ENCODE measurements around the gene SELENOS.

The SELENOS gene

DNA sequence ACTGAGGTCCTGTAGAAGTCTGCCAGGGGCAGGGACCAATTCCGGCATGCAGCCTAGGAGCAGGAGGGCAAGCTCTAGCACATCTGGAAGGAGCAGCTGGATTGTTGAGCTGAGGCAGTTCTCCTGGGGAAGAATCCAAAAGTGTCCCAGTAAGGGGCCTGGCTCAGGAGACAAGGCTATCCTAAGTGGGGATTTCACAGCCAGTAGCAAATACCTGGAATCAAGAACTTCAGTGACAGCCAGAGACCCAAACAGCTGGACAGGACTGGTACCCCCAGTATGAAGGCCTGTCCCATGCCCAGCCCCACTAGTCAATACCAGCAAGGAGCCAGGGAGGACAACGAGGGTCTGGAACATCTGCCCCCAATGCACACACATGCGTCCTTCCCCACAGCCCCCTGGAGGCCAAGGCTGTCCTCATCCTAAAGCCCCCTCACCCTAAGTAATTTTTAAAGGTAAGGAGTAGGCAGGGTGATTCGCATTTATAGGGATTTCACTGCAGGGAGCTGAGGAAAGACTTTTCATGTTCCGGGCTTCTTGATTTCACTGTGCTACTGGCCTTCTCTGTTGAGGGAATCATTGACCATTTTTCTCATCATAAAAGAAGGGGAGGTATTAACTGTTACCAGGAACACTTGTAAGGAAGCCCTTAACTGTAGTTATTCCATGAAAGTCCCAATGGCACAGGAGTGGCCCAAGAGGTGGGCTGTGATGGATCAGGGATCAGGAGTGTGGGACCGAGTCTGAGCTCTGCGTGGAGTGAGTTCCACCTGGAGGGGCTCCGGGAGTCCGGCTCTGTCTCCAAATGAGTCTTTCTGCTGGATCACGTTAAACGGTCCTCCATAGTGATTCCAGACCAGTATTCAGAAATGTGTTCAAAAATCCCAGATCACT is 22.9 kb downstream of the SELENOS start:
- Histone ChIP-seq H3K4me3 (ENCODE audit: low read depth, low read length) (no peak overlapping the region), H3K27ac (no peak overlapping the region), H3K9me3 (ENCODE audit: severe bottlenecking) (no peaks in the 10 kb centered on the region), H3K36me3 (peaks cover 2% of the 10 kb centered on the region; the same call in 1 of the 2 replicates), H3K27me3 (ENCODE audit: insufficient read depth, low read depth, severe bottlenecking) (no peaks in the 10 kb centered on the region)
- TF ChIP-seq, protein P1, sequence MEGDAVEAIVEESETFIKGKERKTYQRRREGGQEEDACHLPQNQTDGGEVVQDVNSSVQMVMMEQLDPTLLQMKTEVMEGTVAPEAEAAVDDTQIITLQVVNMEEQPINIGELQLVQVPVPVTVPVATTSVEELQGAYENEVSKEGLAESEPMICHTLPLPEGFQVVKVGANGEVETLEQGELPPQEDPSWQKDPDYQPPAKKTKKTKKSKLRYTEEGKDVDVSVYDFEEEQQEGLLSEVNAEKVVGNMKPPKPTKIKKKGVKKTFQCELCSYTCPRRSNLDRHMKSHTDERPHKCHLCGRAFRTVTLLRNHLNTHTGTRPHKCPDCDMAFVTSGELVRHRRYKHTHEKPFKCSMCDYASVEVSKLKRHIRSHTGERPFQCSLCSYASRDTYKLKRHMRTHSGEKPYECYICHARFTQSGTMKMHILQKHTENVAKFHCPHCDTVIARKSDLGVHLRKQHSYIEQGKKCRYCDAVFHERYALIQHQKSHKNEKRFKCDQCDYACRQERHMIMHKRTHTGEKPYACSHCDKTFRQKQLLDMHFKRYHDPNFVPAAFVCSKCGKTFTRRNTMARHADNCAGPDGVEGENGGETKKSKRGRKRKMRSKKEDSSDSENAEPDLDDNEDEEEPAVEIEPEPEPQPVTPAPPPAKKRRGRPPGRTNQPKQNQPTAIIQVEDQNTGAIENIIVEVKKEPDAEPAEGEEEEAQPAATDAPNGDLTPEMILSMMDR (IDR thresholded peaks at IDR 0.05; ENCODE audit: low read depth, low read length) = no peak
- no peak for DNase-seq

DNA sequence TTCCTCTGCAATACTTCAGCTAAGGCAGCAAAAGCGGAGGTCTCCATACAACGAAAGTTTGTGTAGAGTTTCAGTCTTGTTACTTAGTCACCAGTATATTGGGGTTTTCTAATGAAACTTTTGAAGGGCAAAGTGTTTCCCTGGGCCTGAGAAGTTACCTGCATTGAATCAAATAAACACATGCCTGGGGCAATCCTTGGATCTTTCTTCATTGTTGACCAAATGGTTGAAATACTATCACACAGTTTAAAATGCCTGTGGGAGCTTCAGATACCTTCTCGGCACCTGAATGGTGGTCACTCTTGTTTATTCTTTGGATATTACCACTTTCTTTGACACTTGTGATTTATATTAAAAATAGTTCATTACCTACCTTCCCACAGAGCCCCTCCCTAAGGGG is 24.4 kb downstream of the SELENOS start:
- Histone ChIP-seq H3K4me3 (ENCODE audit: low read depth, low read length) (peak overlapping the region; percentile 64), H3K27ac (no peak overlapping the region), H3K36me3 (peaks cover 7% of the 10 kb centered on the region), H3K9me3 (ENCODE audit: severe bottlenecking) (no peaks in the 10 kb centered on the region), H3K27me3 (ENCODE audit: insufficient read depth, low read depth, severe bottlenecking) (no peaks in the 10 kb centered on the region)
- TF ChIP-seq, protein P1 (IDR thresholded peaks at IDR 0.05; ENCODE audit: low read depth, low read length) = no peak
- DNase-seq = no peak

DNA sequence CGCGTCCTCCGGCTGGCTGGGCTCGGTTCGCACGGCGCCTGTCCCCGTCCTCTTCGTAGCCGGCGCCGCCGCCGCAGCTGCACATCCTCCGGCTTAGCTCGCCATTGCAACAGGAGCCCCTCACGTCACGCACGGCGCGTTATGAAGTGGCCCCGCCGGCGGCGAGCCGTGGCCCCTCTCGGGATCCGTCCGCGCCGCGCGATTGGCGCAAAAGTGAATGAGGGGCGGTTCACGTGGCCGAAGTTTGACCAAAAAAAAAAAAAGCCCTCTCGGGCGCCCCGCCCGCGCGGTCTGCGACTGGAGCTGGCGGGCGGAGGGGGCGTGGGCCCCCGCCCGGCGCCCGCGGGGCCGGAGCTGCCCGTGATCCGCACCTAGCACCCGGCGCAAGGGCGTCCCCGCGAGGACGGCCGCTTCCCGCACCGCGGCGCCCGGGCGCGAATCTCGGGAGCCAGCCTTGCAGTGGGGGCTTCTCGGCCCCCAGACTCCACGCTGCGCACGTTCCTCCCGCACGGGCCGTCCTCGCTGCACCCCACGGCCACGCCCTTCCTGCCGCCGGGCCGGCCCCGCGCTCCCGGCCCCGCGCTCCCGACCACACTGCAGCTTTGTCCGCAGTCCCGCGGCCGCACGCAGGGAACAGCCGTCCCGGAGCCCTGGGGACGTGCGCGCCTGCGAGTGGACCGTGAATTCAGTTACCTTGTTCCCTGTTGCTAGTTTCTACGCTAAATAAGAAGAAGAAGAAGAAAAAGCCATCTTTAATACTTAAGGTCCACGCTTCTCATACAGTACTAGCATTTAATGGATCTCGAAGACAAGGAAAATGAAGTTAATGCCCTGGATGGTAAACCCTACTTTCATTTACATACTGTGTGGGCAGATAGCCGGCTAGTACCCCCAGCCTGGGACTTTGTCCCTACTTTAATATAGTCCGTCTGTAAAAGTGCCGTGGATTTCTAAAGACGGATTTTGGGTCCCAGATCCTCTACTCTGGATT is 25.2 kb downstream of the SELENOS start, which contains the start of gene CHSY1:
Gene CHSY1, minus strand, starts transcription at position 219 of the 991 bp plus-strand sequence. CDS start 592 bp downstream, outside the sequence.
- peak within 1 kb of the TSS; percentile 91 for H3K27ac ChIP-seq
- no peaks in the 10 kb centered on the region for H3K9me3 ChIP-seq (ENCODE audit: severe bottlenecking)
- H3K27me3 ChIP-seq (ENCODE audit: insufficient read depth, low read depth, severe bottlenecking) = no peaks in the 10 kb centered on the region
- TF ChIP-seq, protein P1 (IDR thresholded peaks at IDR 0.05; ENCODE audit: low read depth, low read length) = peak; percentile 42; the same call in 1 of the 2 replicates
- peak within 1 kb of the TSS; percentile 67 for H3K4me3 ChIP-seq (ENCODE audit: low read depth, low read length)
- peaks cover 13% of the 10 kb centered on the region for H3K36me3 ChIP-seq
- DNase-seq = peak; percentile 89

DNA sequence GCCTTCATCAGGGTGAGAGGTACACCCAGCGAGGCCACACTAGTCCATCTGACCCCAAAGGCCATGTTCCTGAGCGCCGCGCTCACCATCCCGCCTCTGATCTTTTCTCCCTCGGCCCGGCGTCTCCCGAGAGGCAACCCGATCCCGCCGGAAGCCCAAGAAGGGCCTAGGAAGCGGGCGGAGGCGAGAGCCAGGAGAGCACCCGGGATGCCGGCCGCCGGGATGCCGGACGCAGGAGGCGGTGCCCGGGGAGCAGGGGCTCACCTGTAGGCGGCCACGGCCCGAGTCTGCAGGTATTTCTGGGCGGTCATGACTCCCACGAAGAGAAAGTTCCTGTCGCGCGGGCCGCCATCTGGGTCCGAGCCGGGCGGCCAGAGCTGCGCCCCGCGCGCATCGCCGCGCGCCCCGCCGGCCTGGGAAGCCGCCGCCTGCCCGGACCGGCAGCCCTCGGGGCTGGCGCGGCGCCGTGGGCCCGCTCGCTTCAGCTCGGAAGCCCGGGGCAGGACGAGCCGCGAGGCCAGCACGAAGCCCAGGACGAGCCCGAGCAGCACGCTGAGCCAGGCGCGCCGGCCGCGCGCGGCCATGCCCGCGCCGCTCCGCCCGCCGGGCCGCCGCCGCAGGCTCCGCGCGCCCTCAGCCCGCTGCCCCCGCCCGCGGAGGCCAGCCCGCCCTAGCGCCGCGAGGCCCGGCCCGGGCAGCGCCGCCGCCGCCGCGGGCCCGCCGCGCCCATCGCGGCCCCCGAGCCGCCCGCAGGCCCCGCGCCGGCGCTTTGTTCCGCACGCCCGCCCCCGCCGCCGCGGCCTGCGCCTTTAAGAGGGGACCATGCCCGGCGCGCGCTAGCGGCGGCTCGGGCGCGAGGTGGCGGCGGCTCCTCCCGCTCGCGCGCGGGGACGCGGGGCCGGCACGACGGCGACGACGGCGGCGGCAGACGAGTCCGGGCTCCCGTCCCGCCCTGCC is 26.1 kb downstream of the SELENOS start:
- Histone ChIP-seq H3K9me3 (ENCODE audit: severe bottlenecking) (no peaks in the 10 kb centered on the region), H3K36me3 (peaks cover 17% of the 10 kb centered on the region), H3K27me3 (ENCODE audit: insufficient read depth, low read depth, severe bottlenecking) (no peaks in the 10 kb centered on the region), H3K27ac (peak overlapping the region; percentile 91), H3K4me3 (ENCODE audit: low read depth, low read length) (peak overlapping the region; percentile 67)
- TF ChIP-seq, protein P1 (IDR thresholded peaks at IDR 0.05; ENCODE audit: low read depth, low read length) = no peak
- peak; percentile 25 for DNase-seq

DNA sequence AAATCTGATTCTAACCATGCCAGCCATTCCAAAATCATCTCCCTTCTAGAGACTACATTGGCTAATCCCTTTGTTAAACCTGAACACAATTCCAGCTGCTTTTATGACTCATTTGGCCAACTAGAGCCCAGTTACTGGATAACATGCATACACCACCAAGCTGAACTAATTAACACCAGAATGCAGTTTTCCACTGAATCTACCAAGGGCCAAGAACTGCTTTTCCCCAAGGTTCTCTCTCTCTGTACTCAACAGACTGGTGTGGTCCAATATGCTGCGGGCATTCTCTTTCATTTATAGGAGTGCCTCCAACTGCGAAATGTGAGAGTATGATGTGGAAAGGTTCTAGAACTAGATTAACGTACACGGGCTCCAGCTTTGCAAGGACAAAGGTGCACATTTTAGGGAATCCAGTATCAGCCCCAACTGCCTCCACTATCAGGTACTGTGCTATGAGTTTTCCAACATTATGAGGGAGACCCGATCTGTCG is 26.9 kb downstream of the SELENOS start:
- DNase-seq = no peak
- H3K9me3 ChIP-seq (ENCODE audit: severe bottlenecking) = no peaks in the 10 kb centered on the region
- H3K27me3 ChIP-seq (ENCODE audit: insufficient read depth, low read depth, severe bottlenecking) = no peaks in the 10 kb centered on the region
- H3K4me3 ChIP-seq (ENCODE audit: low read depth, low read length) = peak overlapping the region; percentile 67
- H3K27ac ChIP-seq = no peak overlapping the region
- H3K36me3 ChIP-seq = peaks cover 17% of the 10 kb centered on the region
- TF ChIP-seq, protein P1 (IDR thresholded peaks at IDR 0.05; ENCODE audit: low read depth, low read length) = no peak

All from WERI-Rb-1 (cell line).